Colon (tissue), 2 donors: ENCODE measurements around the gene KRT72.

Source experiments
- FAIRE-seq: peaks from 2 replicates; lab custom pipeline; 2012; peaks lifted over from hg19 to GRCh38; lab: Jason Lieb, UNC
- donor health status: control.
- donor health status: control.

The KRT72 gene

GRCh38 chr12:52541709-52542108 is 59.6 kb downstream of the KRT72 start:
- no peak for FAIRE-seq

- no peak for FAIRE-seq
These were observed 60.7 kb downstream of the KRT72 start for GRCh38 chr12:52540531-52540930.

DNA sequence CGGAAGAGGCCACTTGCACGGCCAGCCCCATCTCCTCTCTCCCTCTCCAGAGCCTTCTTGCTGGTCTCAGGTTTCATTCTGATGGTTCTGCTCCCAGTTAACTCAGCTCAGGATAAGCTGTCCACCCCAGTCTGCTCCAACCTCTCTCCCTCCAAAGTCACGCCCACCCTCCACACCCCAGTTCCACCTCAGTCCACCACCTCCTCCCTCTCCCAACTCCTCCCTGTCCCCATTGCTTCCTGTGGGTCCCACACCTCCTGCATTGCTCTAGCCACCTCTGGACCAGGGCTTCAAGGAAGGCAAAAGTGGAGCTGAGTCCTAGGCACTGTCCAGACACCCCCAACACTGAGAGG is 61.5 kb downstream of the KRT72 start:
- no peak for FAIRE-seq

DNA sequence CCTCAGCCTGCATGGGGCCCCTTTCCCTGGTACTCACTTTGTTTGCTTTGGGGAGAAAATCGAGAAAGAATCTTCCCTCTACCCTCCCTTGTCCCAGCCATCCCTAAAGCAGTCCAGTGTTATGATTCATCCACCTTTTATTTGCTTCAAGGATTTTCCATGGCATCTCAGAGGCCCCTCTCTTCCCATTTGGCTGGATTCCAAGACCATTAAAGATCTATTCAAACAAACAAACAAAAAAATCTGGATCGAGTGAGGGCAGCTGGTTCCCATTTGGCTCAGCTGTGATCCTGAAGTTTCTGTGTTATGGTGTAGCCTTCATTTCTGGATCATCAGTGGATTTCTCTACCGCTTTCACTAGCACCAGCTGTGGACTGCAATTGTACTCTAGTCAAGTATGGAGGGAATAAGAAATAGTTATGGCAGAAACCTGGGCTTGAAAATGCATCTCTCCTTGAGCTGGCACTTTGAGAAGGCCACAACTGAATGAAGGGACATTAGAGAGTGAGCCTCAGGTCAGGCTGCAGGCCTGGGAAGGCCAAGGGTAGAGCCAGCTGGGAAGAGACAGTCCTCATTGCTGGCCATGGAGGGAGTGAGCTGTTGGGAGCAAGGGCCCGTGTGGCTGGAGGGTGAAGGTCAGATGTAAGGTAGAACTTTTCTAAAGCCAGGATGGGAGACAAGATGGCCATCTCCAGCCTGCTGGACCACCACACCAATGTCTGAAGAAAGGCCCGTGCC is 62.0 kb downstream of the KRT72 start:
- FAIRE-seq, result no peak

DNA sequence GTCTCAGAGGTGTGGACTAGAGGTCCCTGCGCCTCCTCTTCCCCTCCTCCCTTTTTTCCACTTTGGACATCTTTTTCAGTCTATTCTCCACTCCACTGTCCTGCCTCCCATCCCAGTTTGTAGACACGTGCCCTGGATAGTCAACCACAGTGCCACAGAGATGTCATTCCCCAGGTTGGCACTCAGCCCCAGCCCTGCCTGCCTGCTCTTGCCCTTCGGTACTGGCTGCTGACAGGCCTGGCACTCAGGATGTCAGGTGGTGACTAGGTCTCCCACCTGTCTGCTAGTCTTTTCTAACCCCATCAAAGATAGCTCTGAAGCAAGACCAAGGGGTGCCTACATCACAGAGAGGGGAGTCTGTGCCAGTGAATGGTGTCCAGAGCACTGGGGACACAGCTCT is 64.2 kb downstream of the KRT72 start:
- FAIRE-seq, result no peak
